HEK293 (cell line): ENCODE measurements around the gene HEMGN.

Experiments used
- CTCF ChIP-seq: fragments of 450-650 bp; formaldehyde crosslinking; IDR thresholded peaks from 2 replicates; pipeline ENCODE4 v1.5.1; 2016; ENCODE audit warnings: missing biosample characterization, missing genetic modification characterization
- ELK4 ChIP-seq: IDR thresholded peaks from 2 replicates; pipeline ENCODE4 v1.6.1; 2011; ENCODE audit warnings: mild to moderate bottlenecking, low read depth, low read length, borderline replicate concordance
- TSHZ1 ChIP-seq: fragments of 450-650 bp; formaldehyde crosslinking; IDR thresholded peaks from 2 replicates; pipeline ENCODE4 v1.5.1; 2016; ENCODE audit warnings: missing biosample characterization, missing genetic modification characterization, borderline replicate concordance
- ZBTB26 ChIP-seq: fragments of 450-650 bp; formaldehyde crosslinking; optimal IDR thresholded peaks from 2 replicates; pipeline ENCODE3; 2016; ENCODE audit warnings: missing biosample characterization, mild to moderate bottlenecking, missing genetic modification characterization
- ZBTB49 ChIP-seq: fragments of 450-650 bp; formaldehyde crosslinking; IDR thresholded peaks from 2 replicates; pipeline ENCODE4 v1.5.1; 2016; ENCODE audit warnings: missing biosample characterization, missing genetic modification characterization, low read depth
- ZNF132 ChIP-seq: fragments of 450-650 bp; formaldehyde crosslinking; IDR thresholded peaks from 2 replicates; pipeline ENCODE4 v1.5.1; 2017; ENCODE audit warnings: missing biosample characterization, missing genetic modification characterization, borderline replicate concordance
- ZNF239 ChIP-seq: fragments of 450-650 bp; formaldehyde crosslinking; IDR thresholded peaks from 2 replicates; pipeline ENCODE4 v1.5.1; 2016; ENCODE audit warnings: missing biosample characterization, missing genetic modification characterization
- ZNF24 ChIP-seq: fragments of 450-650 bp; formaldehyde crosslinking; IDR thresholded peaks from 2 replicates; pipeline ENCODE4 v1.5.1; 2016; ENCODE audit warnings: missing biosample characterization, missing genetic modification characterization
- ZNF274 ChIP-seq, 2 experiments: fragments of 200-500 bp in 1 of 2; fragments of 450-650 bp in 1 of 2; sonication (Bioruptor generic) in 1 of 2; formaldehyde crosslinking in 1 of 2; IDR thresholded peaks; 2 replicates each; pipeline versions ENCODE4 v1.5.1 to v1.6.1; 2014 to 2016; ENCODE audit warnings: borderline replicate concordance in 1 of 2, inconsistent platforms in 1 of 2, low read length in 1 of 2, missing biosample characterization in 1 of 2, missing genetic modification characterization in 1 of 2
- ZNF292 ChIP-seq: fragments of 450-650 bp; formaldehyde crosslinking; IDR thresholded peaks from 2 replicates; pipeline ENCODE4 v1.5.1; 2016; ENCODE audit warnings: low read depth, missing biosample characterization, missing genetic modification characterization, borderline replicate concordance
- ZNF501 ChIP-seq: fragments of 450-650 bp; formaldehyde crosslinking; IDR thresholded peaks from 2 replicates; pipeline ENCODE4 v1.5.1; 2016; ENCODE audit warnings: missing biosample characterization, missing genetic modification characterization
- ZNF658 ChIP-seq: fragments of 450-650 bp; formaldehyde crosslinking; IDR thresholded peaks from 2 replicates; pipeline ENCODE4; 2016; ENCODE audit warnings: missing biosample characterization, missing genetic modification characterization

- TF ChIP-seq ZNF658 (tag by site-specific recombination) = no peak
- TF ChIP-seq CTCF (tag by site-specific recombination) = no peak
- TF ChIP-seq TSHZ1 (tag by site-specific recombination) = no peak
- TF ChIP-seq ZBTB26 = no peak
- TF ChIP-seq ZNF274 (IDR thresholded peaks at IDR 0.05; ENCODE audit: low read length) = no peak
- TF ChIP-seq ZNF274 (tag by site-specific recombination; IDR thresholded peaks at IDR 0.05; ENCODE audit: borderline replicate concordance) = no peak
- no peak for TF ChIP-seq ZNF239 (tag by site-specific recombination)
- TF ChIP-seq ZNF292 (tag by site-specific recombination) = no peak
- no peak for TF ChIP-seq ZNF501 (tag by site-specific recombination)
- no peak for TF ChIP-seq ZNF24 (tag by site-specific recombination)
- TF ChIP-seq ZNF132 = no peak
- TF ChIP-seq ELK4 = no peak
- TF ChIP-seq ZBTB49 (tag by site-specific recombination) = no peak
Observed at GRCh38 chr9:97959585-97959984, 21.6 kb upstream of the HEMGN start.
